GM19372 (cell line): ENCODE results near the gene NOL9.

Source experiments
- ATAC-seq: cut with Tn5 transposase; IDR thresholded peaks from one replicate; pipeline ENCODE4 v1.9.1; 2021; ENCODE audit warnings: mild to moderate bottlenecking, low read depth, moderate library complexity; ENCODE audit not compliant: unreplicated experiment

The NOL9 gene

GRCh38 chr1:6528492-6528891 is 25.8 kb downstream of the NOL9 start:
- no peak for ATAC-seq

DNA sequence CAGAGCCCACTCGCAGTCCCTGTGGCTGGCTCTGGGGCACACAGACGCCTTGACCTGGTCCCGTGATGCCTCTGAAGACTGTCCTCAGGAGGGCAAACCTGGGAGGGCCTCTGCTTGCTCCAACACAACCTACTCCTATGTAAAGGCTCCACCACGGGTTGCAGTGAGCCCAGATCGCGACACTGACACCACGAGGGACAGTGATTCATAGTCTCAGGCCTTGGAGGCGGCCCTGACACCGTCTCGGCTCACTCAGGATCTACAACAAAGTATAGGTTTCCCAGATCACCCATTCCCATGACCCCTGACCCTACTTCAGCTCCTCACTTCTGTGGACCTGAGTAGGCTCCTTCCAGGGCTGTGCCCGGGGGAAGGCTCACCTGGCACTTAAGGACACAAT is 28.0 kb downstream of the NOL9 start:
- ATAC-seq, result no peak

GRCh38 chr1:6523566-6523965 is 30.7 kb downstream of the NOL9 start:
- no peak for ATAC-seq

DNA sequence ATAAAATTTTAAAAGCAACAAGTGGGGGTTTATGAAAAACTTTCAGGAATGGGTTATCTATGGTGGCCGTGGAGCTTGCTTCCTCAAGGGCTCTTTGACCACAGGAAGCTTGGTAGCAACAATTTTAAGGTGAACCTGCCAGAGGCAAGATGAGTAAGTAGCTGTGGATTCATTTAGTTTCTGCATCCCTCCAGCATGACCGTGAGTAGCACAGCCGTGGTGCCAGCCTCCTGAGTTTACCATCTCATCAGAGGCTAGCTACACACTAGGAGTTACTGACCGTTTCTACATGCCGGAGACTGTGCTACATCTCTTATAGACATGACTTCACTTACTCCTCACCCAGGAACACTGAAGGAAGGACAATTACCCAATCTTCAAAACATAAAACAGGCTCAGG is 32.8 kb downstream of the NOL9 start:
- no peak for ATAC-seq

DNA sequence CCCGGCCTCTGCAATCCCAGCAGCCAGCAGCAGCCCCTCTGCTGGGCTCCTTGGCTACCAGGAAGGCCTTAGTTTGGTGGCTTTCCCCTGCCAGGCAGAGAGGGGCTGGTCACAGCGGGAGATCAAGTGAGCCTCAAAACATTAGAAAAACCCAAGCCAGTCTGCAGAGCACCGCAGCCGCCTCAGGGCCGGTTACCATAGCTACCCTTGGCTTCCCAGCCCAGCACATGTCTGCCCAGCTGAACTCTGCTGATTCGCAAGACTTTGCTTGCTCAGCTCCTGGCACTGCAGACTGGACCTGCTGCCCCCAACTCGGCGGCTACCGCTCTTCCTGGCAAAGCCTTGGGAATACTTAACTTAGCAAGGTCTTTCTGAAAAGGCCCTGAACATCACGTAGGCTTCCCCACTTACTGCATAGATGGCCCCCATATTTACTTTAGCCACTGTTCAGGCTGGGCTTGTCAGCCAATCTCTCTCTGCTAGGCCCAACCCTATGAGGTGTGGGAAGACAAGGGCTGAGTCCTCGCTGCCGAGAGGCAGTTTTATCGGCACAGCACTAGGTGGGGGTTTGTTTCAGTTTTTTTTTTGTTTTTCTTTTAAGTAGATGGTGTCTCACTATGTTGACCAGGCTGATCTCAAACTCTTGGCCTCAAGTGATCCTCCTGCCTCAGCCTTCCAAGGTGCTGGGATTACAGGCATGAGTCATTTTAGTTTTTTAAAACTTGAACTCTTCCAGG is 34.2 kb downstream of the NOL9 start:
- ATAC-seq, result no peak

GRCh38 chr1:6519491-6519934 is 34.8 kb downstream of the NOL9 start:
- ATAC-seq, result no peak

- ATAC-seq, result no peak
Observed at GRCh38 chr1:6517435-6517851, 36.9 kb downstream of the NOL9 start.

GRCh38 chr1:6515771-6516170 is 38.5 kb downstream of the NOL9 start:
- ATAC-seq, result no peak

- ATAC-seq, result no peak
Observed at GRCh38 chr1:6513320-6513801, 41.0 kb downstream of the NOL9 start.

- no peak for ATAC-seq
Observed at GRCh38 chr1:6512908-6513280, 41.4 kb downstream of the NOL9 start.

GRCh38 chr1:6512245-6512907 is 41.9 kb downstream of the NOL9 start:
- ATAC-seq, result no peak

DNA sequence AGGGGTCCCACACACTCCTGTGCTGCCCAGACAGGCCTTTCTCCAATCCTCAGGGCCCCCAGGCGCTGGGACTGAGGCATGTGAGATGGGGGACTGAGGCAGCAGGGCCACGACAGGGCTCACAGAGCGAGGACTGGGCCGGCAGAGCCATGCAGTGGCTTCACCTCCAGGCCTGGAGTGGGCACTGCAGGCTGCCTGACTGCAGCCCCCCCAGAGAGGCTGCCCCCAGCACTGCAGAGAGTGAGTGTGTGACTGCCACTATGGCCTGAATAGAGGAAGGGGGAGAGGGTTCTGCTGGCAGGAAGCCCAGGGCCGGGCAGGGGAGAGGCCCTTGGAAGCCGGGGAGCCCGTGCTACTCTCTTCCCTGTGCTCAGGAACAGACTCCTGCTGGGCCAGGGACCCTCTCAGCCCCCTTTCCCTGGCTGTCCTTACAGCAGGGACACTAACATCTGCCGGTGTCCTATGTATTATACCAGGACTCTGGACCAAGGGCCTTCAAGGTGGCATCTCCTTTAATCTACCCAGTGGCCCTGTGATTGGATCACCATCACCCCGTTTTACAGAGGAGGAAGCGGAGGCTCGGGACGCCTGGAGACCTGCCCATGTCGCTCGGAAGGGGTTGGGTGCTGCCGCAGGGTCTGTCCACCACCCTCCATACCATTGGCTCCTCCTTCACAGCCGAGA is 42.6 kb downstream of the NOL9 start:
- no peak for ATAC-seq

DNA sequence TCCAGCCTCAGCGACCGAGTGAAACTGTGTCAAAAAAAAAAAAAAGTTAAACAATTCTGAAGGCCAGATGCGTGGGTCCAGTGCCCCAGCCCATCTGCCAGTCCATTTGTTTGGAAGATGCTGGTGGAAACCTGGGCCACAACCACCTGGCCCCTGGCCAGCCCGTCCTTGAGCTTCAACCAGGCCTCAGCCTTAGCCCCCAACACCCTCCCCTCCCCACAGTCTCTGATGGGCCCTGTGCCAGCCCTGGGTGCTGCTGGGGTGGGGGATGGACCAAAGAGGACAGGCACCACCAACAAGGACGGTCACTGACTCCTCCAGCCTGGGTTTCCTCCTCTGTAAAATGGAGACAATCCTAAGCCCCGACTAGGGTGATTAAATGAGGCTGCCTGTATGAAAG is 43.3 kb downstream of the NOL9 start:
- no peak for ATAC-seq

GRCh38 chr1:6510493-6510892 is 43.8 kb downstream of the NOL9 start:
- ATAC-seq, result no peak

- no peak for ATAC-seq
Observed at GRCh38 chr1:6509919-6510291, 44.4 kb downstream of the NOL9 start.

GRCh38 chr1:6509220-6509918 is 44.9 kb downstream of the NOL9 start:
- ATAC-seq, result no peak

DNA sequence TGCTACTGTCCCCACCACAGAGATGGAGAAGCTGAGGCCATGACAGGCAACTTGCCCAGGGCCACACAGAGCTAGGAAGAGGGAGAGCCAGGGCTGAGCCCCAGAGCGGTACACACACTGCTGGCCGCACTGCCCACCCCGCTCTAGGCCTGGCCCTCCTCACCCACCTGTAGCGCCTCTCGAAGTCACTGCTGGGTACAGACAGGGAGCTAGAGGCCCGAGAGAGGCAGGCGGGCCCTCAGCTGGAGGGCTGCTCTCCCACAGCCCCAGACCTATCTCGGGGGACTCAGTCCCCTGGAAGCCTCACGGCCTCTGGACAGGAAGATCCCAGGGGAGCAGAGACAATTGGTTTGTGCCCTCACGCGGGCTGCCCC is 45.5 kb downstream of the NOL9 start:
- no peak for ATAC-seq

DNA sequence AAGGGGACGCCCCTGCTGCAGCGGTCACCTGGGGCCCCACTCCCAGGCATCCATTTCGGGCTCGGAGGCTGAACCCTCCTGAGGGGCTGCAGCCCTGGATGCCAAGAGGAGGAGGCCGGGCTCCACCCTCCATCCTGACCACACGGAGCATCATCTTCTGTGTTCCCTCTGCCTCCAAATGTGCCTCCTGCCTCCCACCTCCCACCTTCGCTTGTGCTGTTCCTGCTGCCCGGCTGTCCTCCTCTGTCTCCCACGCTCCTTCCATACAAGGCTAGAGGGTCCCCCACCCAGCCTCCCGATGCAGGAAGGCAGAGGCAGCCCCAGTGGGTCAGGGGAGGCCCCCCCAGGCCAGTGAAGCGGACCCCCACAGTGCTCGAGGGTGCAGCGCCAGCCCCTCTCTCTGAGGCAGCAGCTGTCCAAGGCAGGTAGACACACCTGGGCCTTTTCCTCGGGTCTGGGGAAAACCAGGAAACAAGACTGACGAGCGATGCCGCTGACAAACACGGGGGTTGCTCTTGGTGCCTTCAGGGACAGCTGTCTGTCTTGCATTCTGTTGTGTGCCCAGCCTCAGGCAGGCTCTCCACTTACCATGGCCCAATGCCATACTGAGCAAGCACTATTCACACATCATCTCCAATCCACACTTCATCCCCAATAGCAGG is 46.0 kb downstream of the NOL9 start:
- no peak for ATAC-seq

- no peak for ATAC-seq
Observed at GRCh38 chr1:6507461-6507911, 46.8 kb downstream of the NOL9 start.

- ATAC-seq, result no peak
Observed at GRCh38 chr1:6507037-6507428, 47.3 kb downstream of the NOL9 start.
